NCI-H748 (cell line): ENCODE data around the gene TXNDC11.
A peak's percentile ranks its signal among the peaks of the same experiment; 100 is the strongest.
"Not testable (repeated sequence)": the region's sequence is repeated elsewhere in the genome, so short reads cannot be mapped to it uniquely, and the experiment has no call there.

ENCODE experiments used
- DNase-seq: peaks from one replicate; lab custom pipeline; 2025; ENCODE audit not compliant: unreplicated experiment; lab: John Stamatoyannopoulos, UW

The TXNDC11 gene

GRCh38 chr16:11742536-11743307, at the start of gene TXNDC11:
Gene TXNDC11, minus strand, starts transcription at chr16:11742857. Its CDS starts 127 bp downstream, at chr16:11742730.
- peak; percentile 94 for DNase-seq

DNA sequence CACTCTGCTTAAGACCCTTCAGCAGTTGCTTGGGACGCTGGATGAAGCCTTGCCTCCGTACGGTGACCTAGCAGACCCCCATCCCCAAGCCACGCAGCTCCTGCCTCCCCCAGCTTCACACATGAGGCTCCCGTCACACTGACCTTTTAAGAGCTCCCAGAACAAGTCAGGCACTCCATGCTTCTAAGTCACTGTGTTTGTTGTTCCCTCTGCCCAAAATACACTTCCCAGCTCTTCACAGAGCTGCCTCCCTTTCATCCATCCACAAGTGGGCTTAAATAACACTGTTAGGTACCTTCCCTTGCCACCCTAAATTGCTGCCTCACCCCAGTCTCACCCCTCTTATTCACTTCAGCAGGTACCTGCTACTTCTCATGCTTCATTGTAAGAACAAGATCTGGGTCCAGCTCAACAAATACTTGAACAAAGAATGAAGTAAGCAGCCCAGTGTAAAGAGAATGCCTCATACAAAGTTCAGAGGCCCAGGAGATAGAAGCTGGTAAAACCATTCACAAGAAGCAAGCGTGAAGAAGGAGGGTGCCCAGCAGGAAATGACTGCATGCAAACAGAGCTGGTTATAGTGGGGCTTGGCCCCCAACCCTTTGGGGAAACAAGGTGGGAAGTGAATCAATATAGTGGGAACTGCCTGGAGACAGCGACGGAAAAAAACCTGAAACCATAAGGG, 48.6 kb upstream of the TXNDC11 start:
- DNase-seq: no peak

DNA sequence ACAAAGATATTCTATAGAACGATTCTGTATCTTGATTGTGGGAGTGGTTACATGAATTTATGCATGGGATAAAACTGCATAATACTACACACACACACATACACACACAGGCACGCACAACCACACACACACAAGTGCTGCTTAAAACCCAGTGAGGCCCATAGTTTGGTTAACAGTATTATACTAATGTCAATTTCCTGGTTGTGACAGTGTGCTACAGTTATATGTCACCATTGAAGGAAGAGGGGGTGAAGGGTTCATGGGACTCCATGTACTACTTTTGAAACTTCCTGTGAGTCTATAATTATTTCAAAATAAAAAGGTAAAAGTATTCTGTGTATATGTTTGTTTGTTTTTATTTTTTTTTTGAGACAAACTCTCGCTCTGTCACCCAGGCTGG, 46.3 kb upstream of the TXNDC11 start:
- no peak for DNase-seq

- DNase-seq: not testable (repeated sequence)
These were observed 42.4 kb upstream of the TXNDC11 start for GRCh38 chr16:11784980-11785599.

- DNase-seq: not testable (repeated sequence)
These were observed 41.7 kb upstream of the TXNDC11 start for GRCh38 chr16:11784381-11784780.

DNA sequence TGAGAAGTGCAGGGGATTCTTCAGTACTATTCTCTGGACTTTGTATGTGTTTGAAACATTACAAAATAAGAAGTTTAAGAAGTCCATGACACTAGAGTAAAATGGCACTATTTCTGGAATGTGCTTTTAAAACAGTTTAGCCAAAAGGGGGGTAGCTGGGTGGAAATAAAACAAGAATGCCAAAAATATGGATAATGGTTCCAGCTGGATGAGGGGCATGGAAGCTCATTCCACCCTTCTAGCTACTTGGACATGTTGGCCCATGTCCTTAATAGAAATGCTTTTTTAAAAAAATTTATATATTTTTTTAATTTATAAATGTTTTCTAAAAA, 41.3 kb upstream of the TXNDC11 start:
- no peak for DNase-seq

GRCh38 chr16:11783319-11784037, 40.8 kb upstream of the TXNDC11 start:
- no peak for DNase-seq

DNA sequence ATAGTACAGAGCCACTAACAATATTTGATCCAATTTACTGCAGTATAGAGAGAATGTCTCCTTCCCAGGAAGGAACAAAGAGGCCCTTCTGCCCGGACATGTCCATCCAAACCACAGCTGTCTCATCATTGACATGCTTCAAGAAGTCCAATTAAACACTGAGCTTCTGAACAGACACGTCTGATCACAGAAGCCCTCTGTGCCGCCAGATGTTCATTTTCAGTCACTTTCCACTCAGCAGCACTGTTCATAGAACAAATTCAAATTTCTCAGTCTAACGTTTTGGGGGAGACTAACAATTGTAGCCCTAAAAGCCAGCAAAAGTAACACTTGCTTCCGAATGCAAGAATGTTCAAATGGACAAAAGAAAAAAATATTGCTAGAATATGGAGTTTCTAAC, 39.1 kb upstream of the TXNDC11 start:
- DNase-seq: peak; percentile 9

DNA sequence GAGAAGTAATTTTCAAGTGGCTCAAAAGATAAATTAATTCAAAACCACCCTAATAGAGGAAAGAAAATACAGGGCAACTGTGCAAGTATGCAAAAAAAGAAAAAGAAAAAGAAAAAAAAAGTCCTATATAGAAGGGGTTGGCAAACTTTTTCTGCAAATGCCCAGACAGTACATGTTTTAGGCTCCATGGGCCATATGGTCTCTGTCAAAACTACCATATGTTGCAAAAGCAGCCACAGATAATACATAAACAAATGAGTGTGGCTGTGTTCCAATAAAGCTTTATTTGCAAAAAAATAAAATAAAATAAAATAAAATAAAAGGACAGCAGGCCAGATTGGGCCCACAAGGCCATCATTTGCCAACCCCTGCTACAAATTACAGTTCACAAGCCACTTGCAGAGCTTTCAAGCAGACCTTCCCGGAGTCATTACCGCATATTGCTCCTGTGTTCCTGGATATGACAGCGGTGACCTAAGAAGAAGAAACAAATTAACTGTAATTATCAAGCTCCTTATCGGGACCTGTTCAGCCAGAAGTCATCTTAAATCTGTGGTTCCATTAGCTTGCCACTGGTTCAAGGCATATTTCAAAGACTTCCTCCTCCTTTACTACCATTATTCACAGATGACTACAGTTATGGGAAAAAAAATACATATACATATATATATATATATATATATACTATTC, 38.5 kb upstream of the TXNDC11 start:
- no peak for DNase-seq

DNA sequence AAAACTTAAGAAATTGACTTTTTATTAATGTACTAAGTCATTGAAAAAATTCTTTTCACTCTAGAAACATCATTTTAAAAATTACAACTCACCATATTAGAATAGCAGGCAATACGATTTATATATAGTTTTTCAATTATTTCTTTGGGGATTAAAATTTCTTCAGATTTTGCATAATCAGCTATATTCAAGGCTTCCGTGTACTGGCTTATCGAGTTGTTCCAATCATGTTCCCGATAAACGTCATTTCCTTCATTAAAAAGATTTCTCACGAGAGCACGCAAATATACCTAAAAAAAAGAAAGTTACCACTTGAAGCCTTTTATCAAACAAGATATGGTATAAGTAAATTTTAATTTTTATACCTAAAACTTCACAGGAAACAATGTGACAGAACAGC, 36.4 kb upstream of the TXNDC11 start:
- no peak for DNase-seq

GRCh38 chr16:11774065-11774626, 31.5 kb upstream of the TXNDC11 start:
- DNase-seq: no peak

DNA sequence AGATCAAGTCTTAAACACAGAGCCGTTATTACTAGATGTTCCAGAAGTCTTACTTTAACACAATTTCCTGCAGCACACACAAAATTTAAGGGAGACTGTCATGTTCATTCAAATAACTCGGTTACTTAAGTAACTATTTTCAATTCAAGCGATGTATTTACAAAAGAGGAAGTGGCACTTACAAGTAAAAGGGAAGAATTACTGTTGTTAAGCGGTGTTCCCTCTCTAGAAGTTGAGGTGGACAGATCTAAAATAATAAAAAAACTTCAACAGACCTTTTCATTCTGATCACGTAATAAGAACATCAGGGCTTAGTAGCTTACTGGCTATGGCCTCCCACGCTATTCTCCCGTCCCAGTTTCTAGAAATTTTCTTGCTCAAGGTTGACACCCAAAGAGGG, 26.2 kb upstream of the TXNDC11 start:
- DNase-seq: no peak

- no peak for DNase-seq
These were observed 19.8 kb upstream of the TXNDC11 start for GRCh38 chr16:11762431-11762830.

- no peak for DNase-seq
These were observed 17.3 kb upstream of the TXNDC11 start for GRCh38 chr16:11759997-11760396.

DNA sequence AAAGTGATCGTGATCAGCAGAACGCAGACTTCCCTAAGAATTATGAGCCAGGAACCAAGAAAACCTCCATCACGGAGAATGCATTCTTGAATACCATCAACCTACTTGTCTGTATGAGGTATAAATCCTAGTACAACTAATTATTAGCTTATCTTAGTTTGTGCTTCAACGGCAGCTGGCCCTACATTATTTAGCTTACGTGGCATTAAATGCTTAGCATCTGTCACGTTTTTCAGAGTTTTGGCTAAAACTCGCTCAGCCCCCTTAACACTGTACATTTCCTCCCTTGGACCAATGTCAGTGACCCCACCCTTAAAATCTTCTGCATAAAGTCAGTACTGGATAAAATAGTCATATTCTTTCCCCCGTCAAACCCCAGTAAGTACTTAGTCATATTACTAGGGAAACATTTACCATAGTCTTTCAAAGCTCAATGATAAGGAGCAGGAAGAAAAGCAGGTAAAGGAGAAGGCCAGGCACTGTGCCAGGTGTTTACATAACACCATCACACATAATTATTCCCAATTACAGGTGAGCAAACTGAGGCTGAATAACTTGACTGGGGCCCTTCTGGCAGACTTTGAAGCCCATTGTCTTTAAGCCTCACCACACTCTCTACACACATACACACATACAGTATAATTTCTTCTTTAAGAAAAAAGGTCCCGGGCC, 16.6 kb upstream of the TXNDC11 start:
- no peak for DNase-seq

- DNase-seq: no peak
These were observed 15.3 kb upstream of the TXNDC11 start for GRCh38 chr16:11757671-11758545.

DNA sequence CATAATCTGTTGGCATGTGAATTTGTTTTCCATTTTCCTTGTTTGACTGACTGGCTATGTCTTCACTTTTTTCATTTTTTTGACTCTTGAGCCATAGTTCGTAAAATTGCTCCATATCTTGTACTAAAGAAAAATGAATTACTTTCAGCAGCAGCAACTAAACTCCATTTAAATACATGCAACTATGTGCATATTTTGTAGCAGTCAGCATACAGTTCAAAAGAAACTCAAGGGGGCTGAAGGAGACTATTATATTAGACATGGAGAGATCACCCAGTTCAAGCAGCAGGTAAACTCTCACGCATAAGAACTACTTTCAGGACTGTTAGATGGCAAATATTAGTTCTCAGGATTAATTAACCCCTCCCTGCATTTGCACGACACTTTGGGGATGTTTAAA, 13.6 kb upstream of the TXNDC11 start:
- DNase-seq: no peak

- DNase-seq: no peak
These were observed 12.5 kb upstream of the TXNDC11 start for GRCh38 chr16:11755022-11755760.
